Endothelial cell (in vitro differentiated cells): ENCODE results near the gene ECE2. TPM values are rescaled to one million over a fixed set of nuclear protein-coding genes. Genes with fewer than 3 reads are reported as not detected.

Experiments used
- DNase-seq: peaks from one replicate; pipeline ENCODE4 v3.0.0; 2021; ENCODE audit warnings: low spot score
- H3K27ac Mint-ChIP-seq: one replicate; pipeline ENCODE4 v1.8.0; 2021; ENCODE audit warnings: mixed read lengths, inconsistent platforms; ENCODE audit not compliant: unreplicated experiment
- H3K27me3 Mint-ChIP-seq: one replicate; pipeline ENCODE4 v1.8.0; 2021; ENCODE audit warnings: mild to moderate bottlenecking, moderate library complexity, mixed read lengths, inconsistent platforms; ENCODE audit not compliant: unreplicated experiment
- H3K36me3 Mint-ChIP-seq: one replicate; pipeline ENCODE4 v1.8.0; 2021; ENCODE audit warnings: mild to moderate bottlenecking, low read depth, mixed read lengths, inconsistent platforms; ENCODE audit not compliant: unreplicated experiment
- H3K4me1 Mint-ChIP-seq: one replicate; pipeline ENCODE4 v1.8.0; 2021; ENCODE audit warnings: mild to moderate bottlenecking, mixed read lengths, inconsistent platforms; ENCODE audit not compliant: unreplicated experiment
- H3K4me3 Mint-ChIP-seq: one replicate; pipeline ENCODE4 v1.8.0; 2021; ENCODE audit warnings: mild to moderate bottlenecking, mixed read lengths, inconsistent platforms; ENCODE audit not compliant: unreplicated experiment
- H3K9me3 Mint-ChIP-seq: one replicate; pipeline ENCODE4 v1.8.0; 2021; ENCODE audit warnings: mixed read lengths, inconsistent platforms; ENCODE audit not compliant: unreplicated experiment
- CTCF ChIP-seq: fragments of 200-600 bp; sonication (generic); IDR thresholded peaks from one replicate; pipeline ENCODE4 v1.5.0; 2021; ENCODE audit warnings: antibody characterized with exemption; ENCODE audit not compliant: unreplicated experiment
- total RNA-seq: library from RNA; stranded (reverse); fragmentation: NEBNext Ultra II Directional; extraction: Animal tissue kit (Norgen Biotek cat#: 25700); gene quantifications from one replicate; pipeline ENCODE4 v1.2.1, GENCODE V29; 2021; ENCODE audit not compliant: unreplicated experiment

The ECE2 gene
- total RNA-seq, 1 donor from 2014 or later, result not detected

- H3K4me1 Mint-ChIP-seq, result peaks cover 19% of the 10 kb centered on the region
- H3K36me3 Mint-ChIP-seq, result no peaks in the 10 kb centered on the region
- no peak overlapping the region for H3K4me3 Mint-ChIP-seq
- no peaks in the 10 kb centered on the region for H3K9me3 Mint-ChIP-seq
- DNase-seq, result no peak
- H3K27ac Mint-ChIP-seq, result no peak overlapping the region
- no peak for TF ChIP-seq CTCF
- H3K27me3 Mint-ChIP-seq, result peaks cover 3% of the 10 kb centered on the region
Observed at GRCh38 chr3:184295771-184296170, 19.9 kb downstream of the ECE2 start.

- Mint-ChIP-seq H3K27ac (no peak overlapping the region), H3K27me3 (peaks cover 3% of the 10 kb centered on the region), H3K36me3 (peaks cover 4% of the 10 kb centered on the region), H3K4me3 (no peak overlapping the region), H3K9me3 (no peaks in the 10 kb centered on the region), H3K4me1 (peaks cover 19% of the 10 kb centered on the region)
- TF ChIP-seq CTCF, result no peak
- no peak for DNase-seq
Observed at GRCh38 chr3:184296616-184297015, 20.8 kb downstream of the ECE2 start.

- Mint-ChIP-seq H3K4me3 (peak within 1 kb of the TSS; percentile 99), H3K4me1 (peaks cover 14% of the 10 kb centered on the region), H3K27me3 (peaks cover 3% of the 10 kb centered on the region), H3K27ac (peak within 1 kb of the TSS; percentile 92), H3K36me3 (peaks cover 24% of the 10 kb centered on the region), H3K9me3 (no peaks in the 10 kb centered on the region)
- peak; percentile 99 for DNase-seq
- TF ChIP-seq CTCF, result no peak
Observed at GRCh38 chr3:184298759-184299487, 23.1 kb downstream of the ECE2 start, which contains the start of gene PSMD2. Gene PSMD2, plus strand, starts transcription at chr3:184299241. Its CDS starts 26 bp downstream, at chr3:184299267.

- Mint-ChIP-seq H3K27me3 (peaks cover 6% of the 10 kb centered on the region), H3K36me3 (peaks cover 32% of the 10 kb centered on the region)
Observed at GRCh38 chr3:184299488-184300377, 23.9 kb downstream of the ECE2 start.

More at GRCh38 chr3:184299488-184300377, 23.9 kb downstream of the ECE2 start:
- H3K27ac Mint-ChIP-seq, result peak overlapping the region; percentile 92
- TF ChIP-seq CTCF, result no peak
- peaks cover 14% of the 10 kb centered on the region for H3K4me1 Mint-ChIP-seq
- peak overlapping the region; percentile 99 for H3K4me3 Mint-ChIP-seq
- H3K9me3 Mint-ChIP-seq, result no peaks in the 10 kb centered on the region
- DNase-seq, result no peak
